Stimulated activated CD4-positive, alpha-beta T cell treated with anti-CD3 and anti-CD28 coated beads, TNF-alpha, amount 100 ng/mL, for 24 hours (primary cell): ENCODE measurements around the gene CA9.

ENCODE experiments used
- DNase-seq, 3 experiments: peaks; one replicate each; pipeline ENCODE4 v3.0.0-alpha.2; 2020; ENCODE audit warnings: low read depth in 3 of 3

CA9 gene

GRCh38 chr9:35717132-35717870, 43.6 kb downstream of the CA9 start:
- no peak for DNase-seq

- no peak for DNase-seq
These were observed 45.2 kb downstream of the CA9 start for GRCh38 chr9:35718721-35719511.

- no peak for DNase-seq
These were observed 45.8 kb downstream of the CA9 start for GRCh38 chr9:35719546-35719945.

- DNase-seq = no peak
These were observed 49.7 kb downstream of the CA9 start for GRCh38 chr9:35723426-35723825.

GRCh38 chr9:35723908-35724307, 50.2 kb downstream of the CA9 start:
- DNase-seq = no peak

GRCh38 chr9:35725362-35725761, 51.6 kb downstream of the CA9 start:
- DNase-seq = no peak

- DNase-seq = no peak
These were observed 53.2 kb downstream of the CA9 start for GRCh38 chr9:35726931-35727330.

- no peak for DNase-seq
These were observed 53.9 kb downstream of the CA9 start for GRCh38 chr9:35727676-35728040.

- DNase-seq = peak in 1 of 3 experiments; percentile 47
These were observed 54.6 kb downstream of the CA9 start for GRCh38 chr9:35728041-35728971.

GRCh38 chr9:35729101-35729500, 55.4 kb downstream of the CA9 start:
- no peak for DNase-seq

- DNase-seq = no peak
These were observed 56.2 kb downstream of the CA9 start for GRCh38 chr9:35729700-35730485.

- DNase-seq = no peak
These were observed 56.7 kb downstream of the CA9 start for GRCh38 chr9:35730486-35730854.
